ENCODE results near the gene EMX1.

Gene EMX1

DNA sequence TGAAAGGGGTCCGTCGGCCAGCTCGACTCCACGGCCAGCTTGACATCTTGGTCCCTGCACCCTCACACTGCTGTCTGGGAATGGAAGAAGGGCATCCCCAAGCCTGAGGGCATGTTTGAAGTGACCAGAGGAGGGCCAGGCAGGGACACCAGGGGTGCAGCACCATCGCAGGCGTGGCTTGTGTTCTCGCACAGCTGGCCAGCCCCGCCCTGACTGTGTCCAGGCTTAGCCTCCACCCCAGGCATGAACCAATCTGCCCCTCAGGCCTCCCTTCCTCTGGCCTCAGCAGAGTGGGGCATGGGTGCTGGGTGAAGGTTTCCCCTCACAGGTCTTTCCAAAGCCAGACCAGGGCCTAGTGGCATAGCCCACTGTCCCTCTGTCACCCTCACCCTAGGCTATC, 25.0 kb downstream of the EMX1 start:
- peak; percentile 16 for FAIRE-seq
- DNase-seq (ENCODE audit: insufficient read length, low spot score), result no peak

DNA sequence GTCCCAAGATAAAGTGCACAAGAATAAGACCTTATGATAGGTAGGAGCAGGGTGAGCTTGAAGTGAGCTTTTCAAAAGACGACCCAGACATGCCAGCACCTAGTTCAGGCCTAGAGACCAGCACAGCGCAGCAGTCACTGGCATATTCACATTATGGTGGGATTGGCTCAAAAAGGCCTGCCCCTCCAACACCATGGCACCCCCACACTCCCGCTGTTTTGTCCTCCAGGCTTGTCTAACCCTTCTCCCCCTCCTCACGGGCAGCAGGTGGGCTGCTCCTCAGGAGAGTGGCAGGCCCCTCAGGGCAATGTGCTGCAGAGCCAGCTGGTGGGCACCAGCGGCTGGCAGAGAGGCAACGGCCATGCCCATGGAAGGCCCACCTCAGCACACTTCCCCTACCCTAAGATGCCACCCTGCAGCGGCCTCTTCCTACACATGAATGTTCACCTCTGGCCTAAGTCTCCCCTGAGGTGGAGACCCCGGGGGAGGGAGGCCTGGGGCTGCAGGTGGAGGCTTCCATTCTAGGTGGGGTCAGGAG, 25.6 kb downstream of the EMX1 start:
- FAIRE-seq, result no peak

DNA sequence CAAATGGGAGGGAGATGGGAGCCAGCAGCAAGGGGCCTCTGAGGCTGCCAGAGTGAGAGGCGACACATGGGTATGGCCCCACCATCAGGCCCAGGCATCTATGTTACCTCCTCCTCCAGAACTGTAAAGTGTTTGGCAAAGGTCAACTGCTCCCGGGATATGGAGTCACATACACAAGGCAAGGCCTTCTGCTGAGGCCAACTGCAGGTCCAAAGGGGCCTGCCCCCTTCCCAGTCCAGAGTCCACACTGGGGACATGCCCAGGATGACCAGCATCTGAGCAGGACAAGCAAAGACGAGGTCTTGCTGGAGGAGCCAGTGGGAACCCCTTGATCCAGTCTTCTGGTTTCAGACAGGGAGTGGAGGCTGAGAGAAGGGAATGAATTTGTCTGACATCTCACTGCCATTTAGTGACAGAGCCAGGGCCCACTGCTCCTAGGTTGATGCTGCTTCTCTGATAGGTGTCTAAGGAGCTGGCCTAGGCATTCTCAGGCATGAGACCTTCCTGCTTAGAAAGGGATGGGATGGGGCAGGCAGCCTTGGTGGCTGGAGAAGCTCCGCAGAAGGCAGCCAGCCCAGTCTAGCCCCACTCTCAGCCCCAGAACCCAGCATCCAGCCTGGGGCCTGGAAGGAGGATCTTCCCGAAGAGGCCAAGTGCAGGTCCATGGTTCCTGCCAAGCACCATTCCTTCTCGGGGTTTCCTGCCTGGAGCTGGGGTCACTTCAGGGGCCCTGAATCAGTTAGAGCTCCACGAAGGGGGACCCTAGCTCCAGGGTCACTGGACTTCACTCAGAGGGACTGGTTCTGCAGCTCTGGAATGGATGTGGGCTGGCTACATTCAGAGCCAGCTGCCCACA, 26.4 kb downstream of the EMX1 start:
- FAIRE-seq (no peak), DNase-seq (ENCODE audit: insufficient read length, low spot score) (no peak)

More for the DNA sequence above, 25.6 kb downstream of the EMX1 start:
- no peak for DNase-seq (ENCODE audit: insufficient read length, low spot score)

DNA sequence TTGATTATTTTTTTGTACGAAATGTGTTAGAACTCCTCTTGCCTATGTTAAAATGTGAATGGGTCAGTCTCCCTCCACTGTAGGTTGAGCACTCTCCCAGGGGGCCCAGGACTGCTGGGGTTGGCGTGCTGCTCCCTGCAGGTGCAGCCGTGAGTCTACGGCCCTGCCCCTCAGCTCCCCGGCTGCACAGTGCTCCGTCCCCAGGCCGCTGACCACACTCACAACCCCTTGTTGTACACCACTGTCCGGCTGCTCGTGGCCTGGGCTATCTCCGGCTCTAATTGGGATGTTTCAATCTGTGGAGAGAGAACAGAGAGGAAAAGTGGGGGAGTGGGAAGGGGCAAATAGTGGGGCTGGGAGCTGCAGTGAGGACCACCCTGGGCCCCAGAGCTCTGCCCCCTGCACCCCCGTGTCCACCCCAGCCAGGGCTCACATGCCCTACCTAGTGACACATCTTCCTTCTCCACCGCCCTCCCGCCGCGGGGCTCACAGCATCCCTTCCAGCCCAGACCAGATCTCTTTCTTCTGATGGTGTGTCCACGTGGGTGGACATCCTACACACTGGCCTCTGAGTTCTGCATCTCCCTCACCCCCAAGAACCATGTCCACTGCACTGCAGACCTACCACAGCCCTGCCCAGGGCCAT, 27.6 kb downstream of the EMX1 start:
- DNase-seq (ENCODE audit: insufficient read length, low spot score) (no peak), FAIRE-seq (no peak)

DNA sequence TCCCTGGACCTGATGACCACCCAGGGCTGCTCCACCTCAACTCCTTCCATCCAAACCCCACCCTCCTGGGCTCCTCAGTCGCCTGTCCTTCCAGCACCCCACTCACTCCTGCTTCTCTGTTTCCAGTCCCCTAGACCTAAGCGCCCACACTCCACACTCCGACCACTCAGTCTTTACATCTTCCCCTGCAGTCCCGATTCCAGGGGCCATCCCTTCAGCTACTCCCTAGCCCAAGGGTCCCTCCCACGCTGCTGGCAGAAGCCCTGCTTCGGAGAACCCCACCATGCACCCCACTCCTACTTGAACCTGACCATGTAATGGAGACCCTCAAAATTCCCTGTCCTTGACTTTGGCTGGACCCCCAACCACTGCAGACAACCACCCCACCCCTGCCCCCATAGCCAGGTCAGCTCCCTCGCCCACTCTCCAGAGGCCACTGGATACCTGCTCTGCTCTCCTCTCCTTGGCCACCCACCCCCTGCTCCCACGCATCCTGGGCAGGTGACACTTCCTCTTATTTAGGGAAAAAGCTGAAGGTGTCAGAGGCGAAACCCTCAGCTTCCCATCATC, 28.2 kb downstream of the EMX1 start:
- DNase-seq (ENCODE audit: insufficient read length, low spot score) (no peak), FAIRE-seq (no peak)

DNA sequence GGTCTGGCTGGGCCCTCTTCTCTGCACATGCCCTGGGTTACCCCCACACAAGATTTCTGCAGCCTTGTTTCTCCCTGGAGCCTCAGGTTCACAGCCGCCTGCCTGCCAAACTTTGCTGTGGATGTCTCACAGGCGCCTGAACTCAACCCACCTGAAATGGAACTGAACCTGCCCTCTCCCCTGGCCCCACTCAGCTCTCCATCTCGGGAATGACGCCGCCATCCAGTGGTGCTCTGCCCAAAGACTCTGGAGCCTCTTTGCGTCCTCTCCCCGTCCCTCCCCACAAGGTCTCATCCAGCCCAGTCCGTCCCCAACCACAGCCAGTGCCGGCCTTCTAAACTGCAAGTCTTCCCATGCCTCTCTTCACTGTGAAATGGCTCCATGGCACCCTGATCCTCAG, 29.1 kb downstream of the EMX1 start:
- FAIRE-seq, result no peak
- DNase-seq (ENCODE audit: insufficient read length, low spot score), result no peak

DNA sequence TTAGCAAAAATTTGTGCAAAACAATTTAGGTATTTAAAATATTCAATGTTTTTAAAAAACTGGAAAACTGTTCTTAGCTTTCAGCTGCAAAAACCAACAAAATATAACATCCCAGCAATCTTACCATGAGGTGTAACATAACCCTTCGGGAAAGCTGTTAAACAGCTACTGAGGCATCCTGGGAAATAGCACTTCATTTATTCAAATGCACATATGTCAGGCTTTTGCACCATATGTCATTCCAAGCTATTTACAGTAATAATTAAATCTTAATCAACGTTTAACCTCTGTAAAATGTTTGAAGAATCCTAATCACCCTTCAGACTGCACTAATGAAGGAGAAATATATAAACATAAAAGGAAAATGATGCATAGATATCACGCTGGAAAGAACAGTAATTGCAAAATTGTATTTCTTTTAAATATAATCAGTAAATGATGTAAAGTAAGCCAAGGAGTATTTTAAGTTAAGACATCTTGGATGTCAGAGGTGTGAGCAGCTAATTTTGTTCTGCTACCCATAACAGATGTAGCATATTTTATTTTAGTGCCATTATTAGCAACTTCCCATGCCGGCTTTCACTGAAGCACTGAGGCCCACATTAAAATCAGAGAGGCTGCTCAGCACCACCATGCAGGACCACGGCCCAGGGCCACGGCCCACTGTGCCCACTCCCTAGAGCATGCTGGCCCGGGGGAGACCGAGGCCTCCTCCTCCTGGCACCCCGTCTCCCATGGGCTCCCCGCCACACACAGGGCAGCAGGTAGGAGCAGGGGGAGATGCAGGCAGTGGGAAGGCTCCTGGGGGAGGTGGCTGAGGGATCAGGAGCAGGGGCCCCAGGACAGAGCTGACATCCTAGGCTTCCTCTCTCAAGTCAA, 30.9 kb downstream of the EMX1 start:
- FAIRE-seq, result no peak
- no peak for DNase-seq (ENCODE audit: insufficient read length, low spot score)

DNA sequence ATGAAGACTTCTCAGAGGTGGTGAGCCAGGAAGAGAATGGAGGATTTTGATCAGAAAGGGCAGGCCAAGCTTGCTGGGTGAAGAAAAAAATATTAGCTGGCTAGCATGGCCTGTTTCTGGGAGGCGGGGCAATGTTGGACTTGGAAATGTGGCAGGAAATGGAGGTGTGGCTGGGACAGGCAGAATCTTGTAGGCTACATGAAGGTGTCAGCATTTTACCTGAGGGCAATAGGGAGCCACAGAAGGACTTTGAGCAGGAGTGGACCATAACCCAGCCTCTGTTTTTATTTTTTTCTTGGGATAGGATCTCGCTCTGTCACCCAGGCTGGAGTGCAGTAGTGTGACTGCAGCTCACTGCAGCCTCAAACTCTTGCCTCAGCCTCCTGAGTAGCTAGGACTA, 31.7 kb downstream of the EMX1 start:
- FAIRE-seq (no peak), DNase-seq (ENCODE audit: insufficient read length, low spot score) (no peak)

DNA sequence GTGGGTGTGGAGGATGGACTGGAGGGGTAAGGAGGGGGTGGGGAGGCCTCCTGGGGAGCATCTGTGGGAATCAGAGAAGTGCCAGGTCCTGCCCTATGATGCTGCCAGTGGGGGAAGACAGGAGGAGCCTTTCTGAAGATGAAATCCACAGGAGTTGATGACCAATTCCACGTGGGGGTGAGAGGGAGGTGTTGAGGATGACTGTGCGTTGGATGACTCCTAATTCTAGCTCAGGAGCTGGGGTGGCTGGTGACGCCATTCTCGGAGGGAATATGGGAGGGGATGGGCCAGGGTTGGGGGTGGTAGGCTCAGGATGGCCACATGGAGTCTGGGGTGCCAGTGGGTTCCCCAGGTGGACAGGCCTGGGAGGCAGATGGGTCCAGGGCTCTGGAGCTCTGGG, 32.3 kb downstream of the EMX1 start:
- no peak for DNase-seq (ENCODE audit: insufficient read length, low spot score)
- FAIRE-seq, result no peak

DNA sequence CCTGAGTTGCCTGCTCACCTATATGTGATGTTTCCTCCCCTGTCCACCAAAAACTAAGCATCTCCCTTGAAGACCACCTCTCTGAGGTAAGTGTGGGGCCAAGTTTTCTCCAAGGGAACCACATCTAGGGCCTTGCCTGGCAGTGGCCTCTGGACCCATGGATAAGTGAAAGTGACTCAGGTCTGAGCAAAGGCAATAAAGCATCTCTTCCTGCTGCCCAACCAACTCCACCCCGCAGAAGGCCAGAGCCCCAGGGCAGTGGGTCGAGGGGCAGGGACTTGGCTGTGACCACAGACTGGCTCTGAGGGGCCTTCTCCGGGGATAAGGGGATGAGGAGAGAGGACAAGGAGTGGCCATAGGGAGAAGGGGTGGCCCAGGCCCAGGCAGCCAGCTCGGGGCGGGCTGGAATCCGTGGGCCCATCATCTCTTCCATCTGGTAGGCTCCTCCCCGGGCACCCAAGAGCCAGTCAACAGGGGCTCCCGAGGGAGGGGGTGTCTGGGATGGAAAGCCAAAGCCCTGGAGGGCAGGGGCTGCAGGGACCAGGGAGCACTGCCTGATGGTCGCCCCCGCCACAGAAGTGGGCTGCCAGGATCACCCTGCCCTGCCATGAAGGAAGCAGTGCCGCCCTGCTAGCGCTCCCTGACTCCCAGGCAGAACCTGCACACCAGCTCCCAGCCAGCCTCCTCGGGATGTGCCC, 33.4 kb downstream of the EMX1 start:
- FAIRE-seq, result no peak
- no peak for DNase-seq (ENCODE audit: insufficient read length, low spot score)

DNA sequence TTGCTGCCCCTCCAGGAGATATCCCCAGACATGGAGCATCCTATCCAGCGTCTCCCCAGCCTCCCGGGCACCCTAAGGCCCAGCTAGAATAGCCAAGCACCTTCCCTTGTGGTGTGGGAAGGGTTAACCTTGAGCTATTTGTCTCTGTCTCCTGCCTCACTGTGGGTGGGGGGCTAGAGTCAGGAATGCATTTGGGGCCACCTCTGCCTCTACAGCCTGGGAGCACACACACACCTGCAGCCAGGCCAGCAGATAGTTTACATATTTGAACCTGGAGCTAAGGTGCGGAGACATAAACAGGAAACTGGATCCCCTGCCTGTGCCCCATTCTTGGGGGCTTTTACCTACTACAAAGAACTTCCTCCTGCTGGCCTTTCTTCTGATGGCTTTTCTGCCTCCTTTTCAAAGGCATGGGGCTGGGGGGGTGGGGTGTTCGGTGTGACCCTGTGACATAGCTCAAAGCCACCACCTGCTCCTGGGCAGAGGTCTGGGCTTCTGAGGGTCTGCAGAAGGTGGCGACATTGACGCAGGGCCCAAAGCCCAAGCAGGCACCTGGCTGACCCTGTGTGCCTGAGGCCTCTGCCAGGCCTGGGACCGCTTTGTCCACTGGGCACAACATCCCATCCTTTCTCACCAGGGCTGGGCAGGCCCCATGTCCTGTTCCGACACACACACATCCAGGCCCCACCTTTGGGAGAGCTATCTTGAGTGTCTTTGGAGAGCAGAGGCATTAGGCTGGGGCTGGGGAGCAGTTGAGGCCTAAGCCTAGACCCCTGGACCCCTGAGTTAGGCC, 34.2 kb downstream of the EMX1 start:
- FAIRE-seq, result no peak
- DNase-seq (ENCODE audit: insufficient read length, low spot score), result no peak

DNA sequence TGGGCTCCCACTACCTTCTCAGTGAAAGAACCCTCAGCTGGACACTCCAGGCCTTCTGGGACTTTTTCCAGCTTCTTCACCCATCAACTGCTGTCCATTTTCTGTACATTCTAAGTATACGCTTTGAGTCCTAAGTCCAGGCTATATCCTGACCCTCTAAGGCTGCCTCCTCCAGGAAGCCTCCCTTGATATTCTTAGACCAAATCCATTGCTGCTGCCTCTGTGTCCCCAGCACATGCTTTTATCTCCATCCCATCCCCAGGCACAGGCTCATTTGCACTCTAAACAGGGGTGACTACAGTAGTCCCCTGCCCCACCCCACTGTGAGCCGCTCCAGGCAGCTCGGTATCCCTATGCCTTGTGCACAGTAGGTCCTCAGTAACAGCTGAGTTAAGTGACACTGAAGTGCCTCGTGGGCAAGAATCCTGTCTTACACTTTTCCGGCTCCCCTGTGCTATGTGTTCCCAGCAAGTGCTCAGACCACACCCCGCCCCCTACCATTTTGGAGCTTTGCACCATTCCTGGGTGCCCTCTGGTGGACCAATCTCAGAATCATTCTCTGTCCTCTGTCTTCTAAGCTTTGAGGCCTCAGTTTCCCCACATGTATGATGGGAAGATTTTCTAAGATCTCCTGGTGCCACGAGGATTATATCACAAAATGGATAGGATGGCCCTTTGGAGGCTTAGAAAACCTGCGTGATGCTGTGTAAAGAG, 34.9 kb downstream of the EMX1 start:
- no peak for DNase-seq (ENCODE audit: insufficient read length, low spot score)
- no peak for FAIRE-seq

DNA sequence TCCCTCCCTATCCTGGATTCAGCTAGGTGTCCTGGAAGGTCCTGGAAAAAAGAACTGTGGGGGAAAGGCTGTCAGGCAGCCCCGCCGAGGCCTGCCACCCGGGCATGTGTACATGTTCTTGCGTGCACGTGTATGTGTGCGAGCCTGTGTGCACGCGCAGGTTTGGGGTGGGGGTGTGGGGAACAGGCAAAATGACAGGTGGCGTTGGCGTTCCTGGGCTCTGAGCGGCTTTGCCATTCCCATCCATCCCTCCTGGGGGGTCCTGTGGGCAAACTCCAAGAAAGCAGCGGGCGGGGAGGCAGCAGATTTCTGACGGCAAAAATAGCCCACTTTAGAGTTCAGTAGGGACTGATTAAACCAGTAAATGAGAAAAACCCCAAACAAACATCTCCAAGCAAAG, 35.6 kb downstream of the EMX1 start:
- FAIRE-seq, result no peak
- no peak for DNase-seq (ENCODE audit: insufficient read length, low spot score)

DNA sequence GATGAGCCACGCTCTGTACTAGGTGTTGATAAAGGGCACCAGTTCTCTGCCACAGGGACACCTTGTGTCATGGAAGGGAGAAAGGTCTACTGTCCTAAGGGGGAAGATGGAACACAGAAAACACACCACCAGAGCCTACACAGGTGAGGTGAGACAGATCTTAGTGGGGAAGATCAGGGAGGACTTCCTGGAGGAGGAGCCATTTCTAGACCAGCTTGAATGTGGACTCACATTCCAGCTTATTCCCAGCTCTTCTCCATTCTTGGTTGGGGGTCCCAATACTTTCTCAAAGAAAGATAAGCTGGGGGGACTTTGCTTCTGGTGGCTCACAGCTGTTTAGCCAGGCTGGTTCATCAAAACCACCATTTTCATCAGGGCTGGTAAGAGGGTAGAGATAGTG, 36.2 kb downstream of the EMX1 start:
- FAIRE-seq, result no peak
- no peak for DNase-seq (ENCODE audit: insufficient read length, low spot score)

DNA sequence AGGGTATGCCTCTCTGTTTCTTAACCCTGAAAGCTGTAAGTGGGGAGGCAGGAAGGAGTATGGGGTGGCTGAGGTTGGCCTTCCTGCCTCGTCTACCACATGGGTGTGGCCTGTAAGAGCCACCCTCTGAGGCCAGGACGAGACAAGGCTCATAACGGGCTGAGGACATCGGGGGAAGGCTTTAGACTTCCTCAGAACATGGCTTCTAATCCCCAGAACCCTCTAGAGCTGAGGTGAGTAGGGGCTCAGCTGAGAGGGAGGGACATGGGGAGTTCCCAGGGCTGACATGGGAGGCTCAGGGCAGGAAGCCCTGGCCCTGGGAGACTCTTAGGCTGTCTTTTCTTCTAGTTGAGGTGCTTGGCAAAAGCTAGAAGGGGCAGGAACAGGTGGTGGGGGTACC, 36.7 kb downstream of the EMX1 start:
- DNase-seq (ENCODE audit: insufficient read length, low spot score), result no peak
- FAIRE-seq, result no peak

DNA sequence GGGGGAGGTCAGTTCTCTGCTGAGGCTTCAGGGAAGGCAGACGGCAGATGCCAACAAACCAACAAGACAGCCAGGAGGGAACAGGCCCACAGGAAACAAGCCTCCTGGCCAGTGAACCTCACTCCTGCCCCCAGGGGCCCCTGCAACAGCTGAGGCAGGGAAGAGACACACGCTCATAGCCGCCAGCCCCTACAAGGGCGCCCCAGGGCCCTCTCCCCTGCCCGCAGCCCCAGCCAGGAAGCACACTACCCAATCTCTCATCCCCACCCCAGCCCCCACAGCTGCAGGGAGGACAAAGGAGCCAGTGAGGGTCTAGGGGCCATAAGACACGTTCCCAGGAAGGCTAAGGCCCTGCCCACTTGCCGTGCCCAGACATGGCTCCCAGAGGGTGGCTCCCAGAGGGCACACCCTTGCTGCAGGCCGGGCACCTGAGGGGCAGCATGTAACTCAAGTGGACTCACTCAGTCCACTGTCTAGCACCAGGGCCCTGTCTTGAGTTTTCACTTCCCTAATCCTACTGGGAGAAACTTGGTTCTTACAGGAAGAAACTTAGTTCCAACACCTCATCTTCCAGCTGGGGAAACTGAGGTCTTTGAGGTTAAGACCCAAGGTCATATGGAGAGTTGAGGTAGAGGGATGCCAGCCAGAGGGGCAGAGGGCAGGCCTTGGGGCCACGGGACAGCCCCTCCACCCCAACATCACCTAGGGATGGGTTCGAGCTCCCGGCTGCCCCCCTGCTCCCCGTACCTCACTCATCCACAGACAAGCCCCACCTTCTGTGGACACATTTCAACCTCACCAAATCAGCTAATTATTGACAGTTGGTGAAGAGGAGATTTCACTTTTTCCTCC, 37.3 kb downstream of the EMX1 start:
- FAIRE-seq (no peak), DNase-seq (ENCODE audit: insufficient read length, low spot score) (no peak)

DNA sequence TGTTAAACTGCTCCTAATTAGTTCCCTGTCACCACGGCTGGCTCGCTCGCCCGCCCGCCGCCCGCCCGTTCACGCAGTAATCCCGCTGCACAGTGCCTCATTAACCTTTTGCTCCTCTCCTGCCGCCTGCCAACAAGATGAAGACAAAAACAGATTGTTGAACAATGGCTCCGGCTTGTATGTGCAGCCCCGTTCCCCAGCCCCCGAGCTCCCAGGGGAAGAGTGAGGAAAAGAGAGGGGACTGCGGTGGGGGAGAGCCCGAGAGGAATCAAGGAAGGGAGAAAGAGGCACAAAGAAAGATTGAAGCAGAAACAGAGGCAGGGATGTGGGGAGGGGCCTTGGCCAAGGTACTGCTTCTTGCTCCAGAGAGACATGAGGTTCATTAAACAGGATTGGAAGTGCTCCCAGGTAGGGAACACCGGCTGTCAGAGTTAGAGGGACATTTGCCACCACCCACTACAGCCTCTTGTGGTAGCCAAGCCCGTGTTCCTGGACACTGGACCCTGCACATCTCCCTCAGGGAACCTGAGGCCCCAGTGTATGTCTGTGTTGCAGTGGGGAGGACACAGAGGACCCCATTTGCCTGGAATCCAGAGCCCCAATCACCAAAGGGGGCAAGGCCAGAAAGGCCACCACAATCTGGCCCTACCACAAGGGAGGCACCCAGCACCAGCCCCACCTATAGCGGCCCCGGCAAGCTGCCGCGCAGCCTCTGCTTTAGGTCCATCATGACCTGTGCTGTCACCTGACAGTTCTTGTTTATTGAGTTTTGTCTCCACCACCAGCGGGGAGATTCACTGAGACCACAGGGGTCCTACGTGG, 38.1 kb downstream of the EMX1 start:
- DNase-seq (ENCODE audit: insufficient read length, low spot score), result no peak

More for the DNA sequence above, 38.1 kb downstream of the EMX1 start:
- FAIRE-seq, result no peak
